ENCODE data around the gene KRTAP2-1.
"Not testable (repeated sequence)": the region's sequence is repeated elsewhere in the genome, so short reads cannot be mapped to it uniquely, and the experiment has no call there.

- TF ChIP-seq CTCF (IDR thresholded peaks at IDR 0.05 in 4 of 5, conservative IDR thresholded peaks at IDR 0.05 in 1 of 5); POLR2A (IDR thresholded peaks at IDR 0.05): not testable (repeated sequence)
Measured at GRCh38 chr17:41065016-41065689, 18.0 kb upstream of the KRTAP2-1 start.

All from gastrocnemius medialis (tissue), 4 donors.